Measurements from ENCODE around the gene TREH.

- TF ChIP-seq POLR2AphosphoS5 (IDR thresholded peaks at IDR 0.05; ENCODE audit: low read depth, low read length) (no peak), REST (IDR thresholded peaks at IDR 0.05; ENCODE audit: insufficient read depth in 1 of 2, low read depth in 2 of 2, low read length in 2 of 2) (no peak), TAF1 (IDR thresholded peaks at IDR 0.05; ENCODE audit: borderline replicate concordance, insufficient read depth, low read length) (no peak), SIN3A (IDR thresholded peaks at IDR 0.05; ENCODE audit: borderline replicate concordance, insufficient read depth, low read length) (no peak)
These were observed 68.5 kb downstream of the TREH start for GRCh38 chr11:118610773-118611432.
